ENCODE measurements around the gene SLC35B2. TPM values are rescaled to one million over a fixed set of nuclear protein-coding genes. Genes with fewer than 3 reads are reported as not detected.

Gene SLC35B2
- total and polyA plus RNA-seq, 9 of the 15 experiments (the other 6 are each of a cell fraction or from before 2014, with no cell fraction given), result 14.5 to 59.1 (median 47.1) TPM

- TF ChIP-seq ZNF707 (CRISPR knock-in tag; conservative IDR thresholded peaks at IDR 0.05) (no peak), BCOR (IDR thresholded peaks at IDR 0.05) (peak; percentile 43; the same call in 1 of the 2 replicates), CHCHD3 (CRISPR knock-in tag; IDR thresholded peaks at IDR 0.05) (0 out of 2 replicates have a peak, but pooled peaks have one; percentile 54), DEAF1 (CRISPR knock-in tag; IDR thresholded peaks at IDR 0.05) (peak; percentile 54; the same call in 1 of the 2 replicates)
These were observed 19.4 kb downstream of the SLC35B2 start (continued) for GRCh38 chr6:44237813-44238433.

GRCh38 chr6:44237021-44237812 is 20.1 kb downstream of the SLC35B2 start:
- peak; percentile 79 to 90 (median 83) for DNase-seq (ENCODE audit: extremely low read depth in 1 of 4, low spot score in 3 of 4)
- TF ChIP-seq DACH1 (IDR thresholded peaks at IDR 0.05; ENCODE audit: partially characterized antibody) (peak; percentile 88), SRSF9 (IDR thresholded peaks at IDR 0.05; ENCODE audit: borderline replicate concordance, low read depth, low read length) (no peak), DPF2 (IDR thresholded peaks at IDR 0.05) (peak; percentile 55), YY1 (IDR thresholded peaks at IDR 0.05; ENCODE audit: borderline replicate concordance in 1 of 3, control insufficient read depth in 1 of 3, extremely low read depth in 1 of 3, insufficient read depth in 3 of 3, insufficient read length in 1 of 3, insufficient replicate concordance in 2 of 3, low read depth in 1 of 3, low read length in 2 of 3) (no peak), ZNF699 (CRISPR knock-in tag; IDR thresholded peaks at IDR 0.05; ENCODE audit: insufficient replicate concordance) (no peak), BMI1 (IDR thresholded peaks at IDR 0.05; ENCODE audit: low read length) (no peak), SMARCB1 (IDR thresholded peaks at IDR 0.05; ENCODE audit: insufficient read length, low read depth) (no peak), HDAC3 (IDR thresholded peaks at IDR 0.05; ENCODE audit: borderline replicate concordance, partially characterized antibody) (no peak), SMARCA4 (IDR thresholded peaks at IDR 0.05) (peak; percentile 46; the same call in 1 of the 2 replicates), OTX1 (CRISPR knock-in tag; IDR thresholded peaks at IDR 0.05) (no peak)
- TF ChIP-seq, protein P1, sequence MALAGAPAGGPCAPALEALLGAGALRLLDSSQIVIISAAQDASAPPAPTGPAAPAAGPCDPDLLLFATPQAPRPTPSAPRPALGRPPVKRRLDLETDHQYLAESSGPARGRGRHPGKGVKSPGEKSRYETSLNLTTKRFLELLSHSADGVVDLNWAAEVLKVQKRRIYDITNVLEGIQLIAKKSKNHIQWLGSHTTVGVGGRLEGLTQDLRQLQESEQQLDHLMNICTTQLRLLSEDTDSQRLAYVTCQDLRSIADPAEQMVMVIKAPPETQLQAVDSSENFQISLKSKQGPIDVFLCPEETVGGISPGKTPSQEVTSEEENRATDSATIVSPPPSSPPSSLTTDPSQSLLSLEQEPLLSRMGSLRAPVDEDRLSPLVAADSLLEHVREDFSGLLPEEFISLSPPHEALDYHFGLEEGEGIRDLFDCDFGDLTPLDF (CRISPR knock-in tag; IDR thresholded peaks at IDR 0.05), result no peak

More at GRCh38 chr6:44237021-44237812, 20.1 kb downstream of the SLC35B2 start:
- peaks cover 29% of the 10 kb centered on the region; the same call in 2 of the 3 replicates for H3K36me3 ChIP-seq (ENCODE audit: control insufficient read depth, insufficient read depth, low read length)
- 39% methylated on average over 22 of the region's 22 CpGs for WGBS (ENCODE audit: insufficient coverage, low coverage, missing lambda C conversion rate)
- peak overlapping the region; percentile 50 for H3K4me3 ChIP-seq
- H3K4me1 ChIP-seq (replicated peaks in 1 of 2; ENCODE audit: control insufficient read depth in 2 of 2, insufficient read depth in 2 of 2, low read length in 2 of 2), result peaks cover 16 to 31% of the 10 kb centered on the region in 2 experiments; a peak in 4 of 5 replicates
- no TSS peak for BruUV-seq (replicated peaks)
- FAIRE-seq, result peak; percentile 87
- CTCF ChIA-PET (ENCODE audit: low intra/inter-chr PET ratio), result interaction anchor here (0.6 to 2.6 kb wide), 5 partner anchors 13 to 164 kb away, joined by 3 to 20 read pairs (median 6); no protein-coding TSS in a partner anchor
- peak overlapping the region; percentile 79 for H3K27ac ChIP-seq (ENCODE audit: extremely low read depth, low read depth, low read length)
- peak overlapping the region; percentile 88 for H3K4me2 ChIP-seq (ENCODE audit: insufficient read depth, low read length)
- H3K9ac ChIP-seq (ENCODE audit: insufficient read depth in 1 of 2, low read depth in 2 of 2, low read length in 2 of 2), result peak overlapping the region; percentile 55 to 91; a peak in 3 of 4 replicates
- peak overlapping the region; percentile 94 for H2AFZ ChIP-seq (ENCODE audit: low read depth, low read length)
- POLR2A ChIA-PET, result interaction anchor here (0.6 to 6.0 kb wide), 9 partner anchors 10 to 1228 kb away, joined by 3 to 90 read pairs (median 4); partner anchors contain the start of genes GTPBP2, HSP90AB1 and SLC29A1
- no peaks in the 10 kb centered on the region for H3K27me3 ChIP-seq (ENCODE audit: control insufficient read depth in 2 of 2, insufficient read depth in 2 of 2, low read length in 2 of 2)
- no peaks in the 10 kb centered on the region for H3K79me2 ChIP-seq (ENCODE audit: control insufficient read depth, insufficient read depth, low read length)
- no peaks in the 10 kb centered on the region for H3K9me3 ChIP-seq (replicated peaks; ENCODE audit: control insufficient read depth, insufficient read depth, low read depth, low read length)
- H4K20me1 ChIP-seq (replicated peaks; ENCODE audit: control insufficient read depth, insufficient read depth, low read length), result no peaks in the 10 kb centered on the region
- intact Hi-C loops (cut with micrococcal nuclease) (loop anchor here (1.0 kb wide), 2 partner anchors 9 to 141 kb away; no protein-coding TSS in a partner anchor), in situ Hi-C loops (cut with MboI) (loop anchor here (5.0 kb wide), 1 partner anchor 65 kb away; no protein-coding TSS in a partner anchor)
- H3K9me1 ChIP-seq (ENCODE audit: control insufficient read depth, insufficient read depth, low read length), result no peaks in the 10 kb centered on the region
- peak; percentile 86 for ATAC-seq

Data from K562 (cell line).